ENCODE measurements around the gene BRD3. TPM values are rescaled to one million over a fixed set of nuclear protein-coding genes. Genes with fewer than 3 reads are reported as not detected.

Gene BRD3
- total RNA-seq, 1 donor from 2014 or later, result 128 TPM

DNA sequence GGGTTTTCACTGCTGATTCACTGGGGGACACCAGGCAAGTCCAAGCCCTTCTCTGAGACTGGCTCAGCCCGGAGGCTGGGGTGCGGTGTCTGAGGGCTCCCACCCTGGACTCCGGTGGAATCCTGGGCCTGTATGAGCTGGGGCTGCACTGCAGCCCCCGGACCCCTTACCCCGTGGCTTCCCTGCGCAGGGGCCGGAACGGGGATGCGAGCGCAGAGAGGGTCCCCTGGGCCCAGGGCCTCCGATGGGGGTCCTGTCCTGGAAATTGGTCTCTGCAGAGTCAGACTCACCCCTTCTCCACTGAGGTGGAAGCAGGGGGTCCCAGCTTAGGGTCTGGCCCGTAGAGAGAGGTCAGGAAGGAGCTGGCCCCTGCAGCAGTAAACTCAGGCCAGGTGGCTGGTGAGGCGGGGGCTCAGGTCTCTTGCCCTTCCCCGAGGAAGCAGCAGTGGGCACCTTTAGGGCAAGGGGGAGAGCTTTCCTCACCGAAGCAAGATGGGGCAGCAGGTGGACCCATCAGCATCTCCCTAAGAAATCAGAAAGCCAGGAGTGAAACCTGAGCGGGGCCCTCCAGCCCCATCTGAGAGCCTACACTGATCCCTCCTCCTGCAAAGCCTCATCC lies 74.1 kb downstream of the BRD3 start:
- peak overlapping the region; percentile 52 for H3K27ac Mint-ChIP-seq (ENCODE audit: unreplicated experiment)

DNA sequence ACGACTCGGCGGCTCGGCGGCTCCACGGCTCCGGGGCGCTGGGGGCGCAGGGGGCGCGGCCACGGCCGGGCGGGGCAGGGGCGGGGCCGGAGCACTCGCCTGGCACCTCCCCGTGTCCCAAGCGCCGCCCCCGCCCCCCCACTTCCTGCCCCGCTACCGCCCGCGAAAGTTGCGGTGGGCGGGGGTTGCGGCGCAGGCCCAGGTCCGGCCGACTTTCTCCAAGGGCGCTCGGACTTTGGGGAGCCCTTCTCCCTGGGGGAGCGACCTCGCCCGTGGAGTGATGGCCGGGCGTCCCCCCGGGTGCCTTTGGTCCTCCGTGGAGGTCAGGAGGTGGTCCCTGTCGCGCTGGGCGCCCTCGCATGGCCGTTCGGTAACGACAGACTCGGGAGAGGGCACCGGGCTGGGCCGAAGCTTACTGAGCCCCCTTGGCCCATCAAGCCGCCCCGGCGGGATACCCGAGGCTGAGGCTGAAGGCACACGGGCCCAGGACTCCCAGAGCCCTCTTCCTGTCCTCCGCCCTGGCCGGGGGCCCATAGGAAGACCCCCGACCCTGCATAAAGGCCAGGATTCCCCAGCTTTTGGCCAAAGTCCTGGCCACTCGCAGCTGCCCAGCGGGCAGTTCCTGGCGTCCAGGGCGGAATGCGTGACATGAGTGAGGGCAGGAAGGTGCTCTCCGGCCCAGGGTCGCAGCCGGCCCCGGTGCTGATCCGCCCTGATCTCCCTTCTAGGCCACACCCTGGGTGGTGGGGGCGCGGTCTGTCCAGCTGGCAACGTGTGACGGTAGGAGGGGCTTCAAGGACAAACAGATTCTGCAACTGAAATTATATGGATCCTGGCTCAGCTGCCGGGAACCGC lies 74.8 kb downstream of the BRD3 start:
- peaks cover 2% of the 10 kb centered on the region for H3K27me3 Mint-ChIP-seq (ENCODE audit: unreplicated experiment)
- peaks cover 15% of the 10 kb centered on the region for H3K4me1 Mint-ChIP-seq (ENCODE audit: low read depth, unreplicated experiment)
- peaks cover 10% of the 10 kb centered on the region for H3K9me3 Mint-ChIP-seq (ENCODE audit: unreplicated experiment)
- DNase-seq, result peak; percentile 86
- H3K4me3 Mint-ChIP-seq (ENCODE audit: unreplicated experiment), result peak overlapping the region; percentile 78
- peak overlapping the region; percentile 52 for H3K27ac Mint-ChIP-seq (ENCODE audit: unreplicated experiment)
- TF ChIP-seq, protein P1, sequence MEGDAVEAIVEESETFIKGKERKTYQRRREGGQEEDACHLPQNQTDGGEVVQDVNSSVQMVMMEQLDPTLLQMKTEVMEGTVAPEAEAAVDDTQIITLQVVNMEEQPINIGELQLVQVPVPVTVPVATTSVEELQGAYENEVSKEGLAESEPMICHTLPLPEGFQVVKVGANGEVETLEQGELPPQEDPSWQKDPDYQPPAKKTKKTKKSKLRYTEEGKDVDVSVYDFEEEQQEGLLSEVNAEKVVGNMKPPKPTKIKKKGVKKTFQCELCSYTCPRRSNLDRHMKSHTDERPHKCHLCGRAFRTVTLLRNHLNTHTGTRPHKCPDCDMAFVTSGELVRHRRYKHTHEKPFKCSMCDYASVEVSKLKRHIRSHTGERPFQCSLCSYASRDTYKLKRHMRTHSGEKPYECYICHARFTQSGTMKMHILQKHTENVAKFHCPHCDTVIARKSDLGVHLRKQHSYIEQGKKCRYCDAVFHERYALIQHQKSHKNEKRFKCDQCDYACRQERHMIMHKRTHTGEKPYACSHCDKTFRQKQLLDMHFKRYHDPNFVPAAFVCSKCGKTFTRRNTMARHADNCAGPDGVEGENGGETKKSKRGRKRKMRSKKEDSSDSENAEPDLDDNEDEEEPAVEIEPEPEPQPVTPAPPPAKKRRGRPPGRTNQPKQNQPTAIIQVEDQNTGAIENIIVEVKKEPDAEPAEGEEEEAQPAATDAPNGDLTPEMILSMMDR (IDR thresholded peaks at IDR 0.05; ENCODE audit: partially characterized antibody, unreplicated experiment), result no peak
- H3K36me3 Mint-ChIP-seq (ENCODE audit: unreplicated experiment), result no peaks in the 10 kb centered on the region

More for the DNA sequence above, 74.1 kb downstream of the BRD3 start:
- H3K27me3 Mint-ChIP-seq (ENCODE audit: unreplicated experiment), result peaks cover 2% of the 10 kb centered on the region
- TF ChIP-seq, protein P1 (IDR thresholded peaks at IDR 0.05; ENCODE audit: partially characterized antibody, unreplicated experiment), result no peak
- H3K36me3 Mint-ChIP-seq (ENCODE audit: unreplicated experiment), result no peaks in the 10 kb centered on the region
- peak overlapping the region; percentile 78 for H3K4me3 Mint-ChIP-seq (ENCODE audit: unreplicated experiment)
- peaks cover 6% of the 10 kb centered on the region for H3K9me3 Mint-ChIP-seq (ENCODE audit: unreplicated experiment)
- H3K4me1 Mint-ChIP-seq (ENCODE audit: low read depth, unreplicated experiment), result peaks cover 11% of the 10 kb centered on the region
- DNase-seq, result no peak

DNA sequence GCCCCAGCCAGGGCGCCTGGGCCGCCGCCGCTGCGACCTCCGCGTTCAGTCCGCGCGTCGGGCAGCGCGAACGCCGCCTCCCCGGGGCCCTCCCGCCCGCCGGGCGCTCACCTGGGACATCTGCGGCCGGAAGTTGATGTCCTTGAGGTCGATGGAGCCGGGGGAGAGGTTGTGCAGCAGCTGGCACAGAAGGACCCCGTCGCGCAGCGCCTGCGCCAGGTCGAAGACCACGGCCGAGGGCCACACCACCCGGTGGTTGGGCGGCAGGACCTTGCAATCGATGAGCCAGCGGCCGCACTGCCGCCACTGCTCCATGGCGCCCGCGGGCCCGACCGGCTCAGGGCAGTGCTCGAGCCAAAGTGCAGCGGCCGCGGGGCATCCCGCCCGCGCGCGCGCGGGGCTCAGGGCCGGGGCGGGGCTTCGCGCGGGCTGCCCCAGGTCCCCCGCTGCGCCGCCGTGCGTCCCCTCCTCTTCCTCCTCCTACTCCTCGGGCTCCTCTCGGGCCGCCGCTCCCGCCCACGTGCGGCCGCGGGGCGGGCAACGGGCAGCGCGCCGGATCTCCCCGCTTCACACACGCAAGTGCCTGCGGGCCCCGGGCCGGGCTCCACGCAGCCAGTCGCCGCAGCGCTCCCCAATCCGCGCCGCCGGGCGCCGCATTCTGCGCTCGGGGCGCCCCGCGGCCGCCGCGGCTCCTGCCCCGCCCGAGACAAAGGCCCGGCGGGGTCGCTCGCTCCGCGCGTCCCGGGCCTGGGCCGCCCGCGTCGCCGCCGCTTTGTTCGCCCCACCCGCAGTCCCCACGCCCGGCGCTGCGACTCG lies 75.7 kb downstream of the BRD3 start, which contains the start of gene VAV2:
TSS of gene VAV2 (minus strand) at position 361 of the 816 bp plus-strand sequence. CDS start at position 315, 46 bp downstream.
- Mint-ChIP-seq H3K27me3 (ENCODE audit: unreplicated experiment) (peaks cover 2% of the 10 kb centered on the region), H3K4me1 (ENCODE audit: low read depth, unreplicated experiment) (peaks cover 22% of the 10 kb centered on the region), H3K27ac (ENCODE audit: unreplicated experiment) (no peak within 1 kb of the TSS), H3K9me3 (ENCODE audit: unreplicated experiment) (peaks cover 12% of the 10 kb centered on the region), H3K36me3 (ENCODE audit: unreplicated experiment) (no peaks in the 10 kb centered on the region), H3K4me3 (ENCODE audit: unreplicated experiment) (peak within 1 kb of the TSS; percentile 91)
- TF ChIP-seq, protein P1 (IDR thresholded peaks at IDR 0.05; ENCODE audit: partially characterized antibody, unreplicated experiment), result no peak
- DNase-seq, result peak; percentile 73

DNA sequence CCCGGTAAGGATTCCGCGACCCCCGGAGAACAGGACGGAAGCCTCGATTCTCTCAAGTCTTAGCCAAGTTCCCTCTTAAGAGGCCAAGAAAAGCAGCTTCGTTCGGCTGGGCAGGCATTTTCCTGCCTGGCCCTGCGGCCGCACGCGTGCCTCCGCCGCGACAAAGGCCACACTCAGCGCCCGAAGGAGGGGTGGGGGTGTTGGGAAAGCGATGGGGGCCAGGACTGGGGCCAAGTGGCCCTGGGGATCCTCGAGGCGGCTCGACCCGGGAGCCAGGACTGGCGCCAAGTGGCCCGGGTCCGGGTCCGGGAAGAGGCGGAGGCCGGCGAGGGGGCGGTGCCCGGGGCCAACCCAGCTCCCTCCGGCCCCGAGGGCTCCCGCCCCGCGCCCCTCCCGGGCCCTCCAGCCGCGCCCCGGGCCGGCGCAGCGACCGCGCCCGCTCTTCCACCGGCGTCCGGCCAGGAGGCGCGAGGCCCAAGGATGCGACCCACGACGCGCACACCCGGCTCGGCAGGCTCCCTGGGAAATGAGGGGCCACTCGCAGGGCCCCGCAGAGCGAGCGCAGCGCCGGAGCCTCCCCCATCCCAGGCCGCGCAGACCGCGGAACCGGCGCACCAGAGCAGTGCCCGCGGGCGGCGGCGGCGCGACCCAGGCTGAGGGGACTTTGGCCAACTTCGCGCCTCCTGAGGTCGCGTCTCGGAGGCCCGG lies 76.5 kb downstream of the BRD3 start:
- DNase-seq, result no peak
- Mint-ChIP-seq H3K4me1 (ENCODE audit: low read depth, unreplicated experiment) (peaks cover 28% of the 10 kb centered on the region), H3K36me3 (ENCODE audit: unreplicated experiment) (no peaks in the 10 kb centered on the region), H3K27ac (ENCODE audit: unreplicated experiment) (peak overlapping the region; percentile 90), H3K27me3 (ENCODE audit: unreplicated experiment) (peaks cover 5% of the 10 kb centered on the region), H3K4me3 (ENCODE audit: unreplicated experiment) (peak overlapping the region; percentile 91), H3K9me3 (ENCODE audit: unreplicated experiment) (peaks cover 14% of the 10 kb centered on the region)
- TF ChIP-seq, protein P1 (IDR thresholded peaks at IDR 0.05; ENCODE audit: partially characterized antibody, unreplicated experiment), result no peak

Measured in glutamatergic neuron (in vitro differentiated cells).